Measurements from ENCODE around the gene RBMS2.

DNA sequence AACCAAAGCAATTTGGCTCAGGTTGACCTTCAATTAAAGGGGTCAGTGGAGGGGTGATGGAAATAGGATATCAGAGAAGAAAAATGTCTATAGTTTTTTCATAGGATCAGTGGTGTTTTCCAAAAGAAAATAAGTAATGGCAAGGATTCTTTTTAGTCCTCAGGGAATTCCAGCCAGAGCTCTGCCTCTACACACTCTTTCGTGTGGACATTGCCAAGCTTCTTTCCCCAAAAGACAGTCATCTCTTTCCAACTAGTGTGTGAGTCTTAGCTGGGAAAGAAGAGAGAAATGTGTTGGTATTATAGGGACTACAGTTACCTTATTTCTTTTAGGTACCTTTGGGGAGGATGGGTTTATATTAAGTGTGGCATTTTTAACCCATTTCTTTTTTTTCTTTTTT lies 46.5 kb downstream of the RBMS2 start:
- TF ChIP-seq TAF1 (IDR thresholded peaks at IDR 0.05; ENCODE audit: borderline replicate concordance, insufficient read depth, low read length) (no peak), POLR2AphosphoS5 (IDR thresholded peaks at IDR 0.05; ENCODE audit: low read depth, low read length) (no peak), SIN3A (IDR thresholded peaks at IDR 0.05; ENCODE audit: borderline replicate concordance, insufficient read depth, low read length) (no peak), REST (IDR thresholded peaks at IDR 0.05; ENCODE audit: insufficient read depth in 1 of 2, low read depth in 2 of 2, low read length in 2 of 2) (no peak)
